Omental fat pad (tissue), 4 donors: ENCODE results near the gene VPS37B. TPM values are rescaled to one million over a fixed set of nuclear protein-coding genes. Genes with fewer than 3 reads are reported as not detected.

ENCODE experiments used
- ATAC-seq: fragments of 150-250 bp; one replicate; pipeline ENCODE4 v1.9.1; 2016; ENCODE audit warnings: mild to moderate bottlenecking, moderate library complexity; ENCODE audit not compliant: low FRiP score
- DNase-seq: peaks from one replicate; pipeline ENCODE4 v3.0.0-alpha.2; 2019; ENCODE audit warnings: low spot score
- CTCF ChIP-seq, 3 donors: fragments of 450-650 bp; IDR thresholded peaks; one replicate each; pipeline ENCODE4 v1.5.1; 2016 to 2017; ENCODE audit warnings: antibody characterized with exemption in 3 of 3, mild to moderate bottlenecking in 3 of 3, moderate library complexity in 2 of 3
- total RNA-seq, 4 donors: library from RNA; depleted of rRNA; stranded (reverse); fragments of >200 nt; gene quantifications; one replicate each; pipeline ENCODE4 v1.1.0, GENCODE V29; 2016

VPS37B gene
- total RNA-seq, 4 donors from 2014 or later = 20.7 to 45.0 (median 35.2) TPM

GRCh38 chr12:122844366-122844971 is 51.5 kb downstream of the VPS37B start:
- no peak for DNase-seq
- ATAC-seq = no peak
- no peak for TF ChIP-seq CTCF (IDR thresholded peaks at IDR 0.05)

- TF ChIP-seq CTCF (IDR thresholded peaks at IDR 0.05) = no peak
- ATAC-seq = no peak
These were observed 52.5 kb downstream of the VPS37B start for GRCh38 chr12:122843455-122843854.

GRCh38 chr12:122842505-122843405 is 53.2 kb downstream of the VPS37B start:
- ATAC-seq = no peak
- TF ChIP-seq CTCF (IDR thresholded peaks at IDR 0.05) = no peak

More at GRCh38 chr12:122843455-122843854, 52.5 kb downstream of the VPS37B start:
- no peak for DNase-seq

GRCh38 chr12:122841544-122842321 is 54.2 kb downstream of the VPS37B start:
- DNase-seq = no peak
- ATAC-seq = no peak

More at GRCh38 chr12:122842505-122843405, 53.2 kb downstream of the VPS37B start:
- no peak for DNase-seq

GRCh38 chr12:122840580-122841513 is 55.1 kb downstream of the VPS37B start:
- DNase-seq = no peak

More at GRCh38 chr12:122841544-122842321, 54.2 kb downstream of the VPS37B start:
- TF ChIP-seq CTCF (IDR thresholded peaks at IDR 0.05) = no peak

More at GRCh38 chr12:122840580-122841513, 55.1 kb downstream of the VPS37B start:
- TF ChIP-seq CTCF (IDR thresholded peaks at IDR 0.05) = no peak
- no peak for ATAC-seq
